Measurements from ENCODE around the gene CLEC4M.

- TF ChIP-seq CTCF (IDR thresholded peaks at IDR 0.05; ENCODE audit: low read length), result no peak
- TF ChIP-seq EZH2 (IDR thresholded peaks at IDR 0.05; ENCODE audit: borderline replicate concordance, low read length), result no peak
Observed at GRCh38 chr19:7818806-7819205, 55.8 kb downstream of the CLEC4M start.
